Epithelial cell of proximal tubule (primary cell): Measurements from ENCODE around the gene PDIA5. TPM values are rescaled to one million over a fixed set of nuclear protein-coding genes. Genes with fewer than 3 reads are reported as not detected.
A peak's percentile ranks its signal among the peaks of the same experiment; 100 is the strongest.

Source experiments
- DNase-seq: peaks from one replicate; pipeline ENCODE4 v3.0.0-alpha.2; 2011; ENCODE audit warnings: low read depth
- H3K4me3 ChIP-seq: 2 replicates; pipeline ENCODE4 v1.5.1; 2011; ENCODE audit warnings: low read depth, mild to moderate bottlenecking, low read length
- CTCF ChIP-seq: conservative IDR thresholded peaks from 2 replicates; pipeline ENCODE4 v1.5.1; 2012; ENCODE audit warnings: low read depth, mild to moderate bottlenecking, low read length
- total RNA-seq: library from RNA; depleted of rRNA; stranded (reverse); fragments of >200 nt; gene quantifications from 2 replicates; pipeline ENCODE4 v1.2.3, GENCODE V29; 2015

The PDIA5 gene
- total RNA-seq, 1 donor from 2014 or later, result 29.4 TPM

GRCh38 chr3:123021996-123022510 lies 44.8 kb upstream of the PDIA5 start:
- no peak for DNase-seq
- no peak overlapping the region for H3K4me3 ChIP-seq
- no peak for TF ChIP-seq CTCF

- TF ChIP-seq CTCF, result no peak
- no peak for DNase-seq
- no peak overlapping the region for H3K4me3 ChIP-seq
Observed at GRCh38 chr3:123024056-123024455, 42.8 kb upstream of the PDIA5 start.

GRCh38 chr3:123025642-123026521 lies 40.9 kb upstream of the PDIA5 start:
- no peak overlapping the region for H3K4me3 ChIP-seq
- no peak for DNase-seq
- no peak for TF ChIP-seq CTCF

- DNase-seq, result no peak
Observed at GRCh38 chr3:123026565-123027291, 40.1 kb upstream of the PDIA5 start.

GRCh38 chr3:123027292-123028232 lies 39.3 kb upstream of the PDIA5 start, which contains the start of gene SEMA5B:
Gene SEMA5B (minus strand): TSS chr3:123027763. CDS start chr3:122961263, 66,500 bp downstream.
- no peak for DNase-seq
- peak within 1 kb of the TSS; percentile 42 for H3K4me3 ChIP-seq
- TF ChIP-seq CTCF, result peak; percentile 31

More at GRCh38 chr3:123026565-123027291, 40.1 kb upstream of the PDIA5 start:
- peak overlapping the region; percentile 42 for H3K4me3 ChIP-seq
- TF ChIP-seq CTCF, result no peak

- peak overlapping the region; percentile 42 for H3K4me3 ChIP-seq
- DNase-seq, result peak; percentile 23
- peak; percentile 54 for TF ChIP-seq CTCF
Observed at GRCh38 chr3:123028233-123028828, 38.5 kb upstream of the PDIA5 start.
